HepG2 (cell line): Measurements from ENCODE around the gene PRR14. TPM values are rescaled to one million over a fixed set of nuclear protein-coding genes. Genes with fewer than 3 reads are reported as not detected.

Experiments
- ATAC-seq: fragments of 200-7000 bp; cut with Tn5 transposase; 3 replicates; pipeline ENCODE4 v1.9.1; 2020; ENCODE audit warnings: mild to moderate bottlenecking, moderate library complexity
- BruUV-seq: library from RNA; stranded (reverse); fragments of 400-500 nt; replicated peaks from 2 replicates; lab custom pipeline; 2021; lab: Mats Ljungman, UMichigan
- CTCF ChIA-PET: fragments of 300-600 bp; formaldehyde crosslinking; extraction: SDS; loops from one replicate; lab custom pipeline; 2021; ENCODE audit warnings: low total read pairs, inconsistent platforms, low intra/inter-chr PET ratio; lab: Yijun Ruan, JAX
- POLR2A ChIA-PET: fragments of 350-600 bp; sonication (Branson Sonifier 250); formaldehyde crosslinking; loops from one replicate; lab custom pipeline; 2020; ENCODE audit warnings: antibody characterized with exemption, inconsistent platforms; lab: Yijun Ruan, JAX
- DNase-seq: peaks from one replicate; pipeline ENCODE4 v3.0.0-alpha.2; 2015; ENCODE audit warnings: low spot score
- FAIRE-seq: peaks from 3 replicates; lab custom pipeline; 2011; peaks lifted over from hg19 to GRCh38; lab: Jason Lieb, UNC
- H2AFZ ChIP-seq: one replicate; pipeline ENCODE4 v1.6.1; 2011; ENCODE audit warnings: low read length, inconsistent platforms
- H3K27ac ChIP-seq: fragments of 300-600 bp; 3 replicates; pipeline ENCODE4 v1.8.0; 2011; ENCODE audit warnings: mixed run types, mild to moderate bottlenecking, mixed read lengths, low read length, inconsistent platforms; ENCODE audit not compliant: insufficient read depth; ENCODE audit errors: extremely low read length
- H3K27me3 ChIP-seq, 2 experiments: fragments of 200-600 bp in 1 of 2; 2 replicates in 1 of 2; 3 replicates in 1 of 2; pipeline versions ENCODE4 v1.6.0 to v1.8.0; 2011; ENCODE audit warnings: low read length in 2 of 2, mild to moderate bottlenecking in 2 of 2, moderate library complexity in 2 of 2, inconsistent platforms in 1 of 2; ENCODE audit not compliant: insufficient read depth in 2 of 2, control insufficient read depth in 1 of 2
- H3K36me3 ChIP-seq, 2 experiments: fragments of 200-600 bp in 1 of 2; replicated peaks in 1 of 2; 2 replicates in 1 of 2; 3 replicates in 1 of 2; pipeline versions ENCODE4 v1.5.1 to v1.8.0; 2011; ENCODE audit warnings: low read length in 2 of 2, inconsistent platforms in 1 of 2; ENCODE audit not compliant: insufficient read depth in 2 of 2, control insufficient read depth in 1 of 2
- H3K4me1 ChIP-seq: 2 replicates; pipeline ENCODE4 v1.5.1; 2012; ENCODE audit warnings: low read length, inconsistent platforms; ENCODE audit not compliant: insufficient read depth
- H3K4me2 ChIP-seq: 2 replicates; pipeline ENCODE4 v1.6.0; 2011; ENCODE audit warnings: low read depth, low read length, inconsistent platforms
- H3K4me3 ChIP-seq, 3 experiments: fragments of 200-600 bp in 1 of 3; sonication (generic), shearing (Covaris generic) in 1 of 3; replicated peaks in 1 of 3; 2 replicates each; pipeline ENCODE4 v1.5.1; 2011 to 2016; ENCODE audit warnings: low read length in 3 of 3, inconsistent platforms in 2 of 3, low read depth in 2 of 3, mild to moderate bottlenecking in 2 of 3, control low read depth in 1 of 3, mixed read lengths in 1 of 3; ENCODE audit not compliant: insufficient read depth in 1 of 3
- H3K79me2 ChIP-seq: one replicate; pipeline ENCODE4 v1.6.1; 2011; ENCODE audit warnings: low read length, inconsistent platforms; ENCODE audit not compliant: insufficient read depth
- H3K9ac ChIP-seq: 2 replicates; pipeline ENCODE4 v1.6.0; 2011; ENCODE audit warnings: mild to moderate bottlenecking, low read depth, low read length, inconsistent platforms; ENCODE audit not compliant: insufficient read depth
- H3K9me3 ChIP-seq: 2 replicates; pipeline ENCODE4 v1.5.1; 2012; ENCODE audit warnings: mild to moderate bottlenecking, low read length
- H4K20me1 ChIP-seq: 2 replicates; pipeline ENCODE4 v1.6.0; 2011; ENCODE audit warnings: inconsistent platforms, mild to moderate bottlenecking, low read length, moderate library complexity; ENCODE audit not compliant: insufficient read depth
- AGO2 ChIP-seq: fragments of 200-400 bp; formaldehyde crosslinking; optimal IDR thresholded peaks from 2 replicates; pipeline ENCODE3; 2017; ENCODE audit warnings: mild to moderate bottlenecking, low read depth, low read length, moderate library complexity
- CTCF ChIP-seq: sonication (generic); formaldehyde crosslinking; IDR thresholded peaks from 2 replicates; pipeline ENCODE4 v1.5.0; 2020; ENCODE audit warnings: mild to moderate bottlenecking, missing genetic modification reagents, moderate library complexity
- GFI1 ChIP-seq: sonication (generic); formaldehyde crosslinking; IDR thresholded peaks from 2 replicates; pipeline ENCODE4 v1.5.0; 2020; ENCODE audit warnings: missing genetic modification reagents, mild to moderate bottlenecking, borderline replicate concordance
- NFE2L2 ChIP-seq: fragments of 150-350 bp; IDR thresholded peaks from 2 replicates; pipeline ENCODE4 v1.6.1; 2014; ENCODE audit warnings: low read length
- PAF1 ChIP-seq: IDR thresholded peaks from 2 replicates; pipeline ENCODE4 v1.6.1; 2016; ENCODE audit warnings: missing genetic modification reagents, missing compliant biosample characterization
- POLR2AphosphoS2 ChIP-seq: IDR thresholded peaks from 2 replicates; pipeline ENCODE4 v1.6.1; 2011; ENCODE audit warnings: low read depth, low read length, improper control_type of control experiment
- POLR2G ChIP-seq: fragments of 200-400 bp; formaldehyde crosslinking; IDR thresholded peaks from 2 replicates; pipeline ENCODE4 v1.6.1; 2018; ENCODE audit warnings: mild to moderate bottlenecking, low read depth, low read length, moderate library complexity
- RBFOX2 ChIP-seq: fragments of 200-400 bp; formaldehyde crosslinking; IDR thresholded peaks from 2 replicates; pipeline ENCODE4 v1.6.1; 2017; ENCODE audit warnings: low read depth, mild to moderate bottlenecking, low read length
- RBM22 ChIP-seq: fragments of 200-400 bp; formaldehyde crosslinking; optimal IDR thresholded peaks from 2 replicates; pipeline ENCODE3; 2017; ENCODE audit warnings: mild to moderate bottlenecking, low read length, moderate library complexity
- ZC3H13 ChIP-seq: sonication (generic); formaldehyde crosslinking; IDR thresholded peaks from 2 replicates; pipeline ENCODE4 v1.8.1; 2023; ENCODE audit warnings: mild to moderate bottlenecking, missing genetic modification reagents, moderate library complexity
- ZNF496 ChIP-seq: sonication (generic); formaldehyde crosslinking; IDR thresholded peaks from 2 replicates; pipeline ENCODE4 v1.8.1; 2023; ENCODE audit warnings: mild to moderate bottlenecking, moderate library complexity, missing genetic modification reagents; ENCODE audit not compliant: insufficient replicate concordance
- WGBS: methylation state at CpG from one replicate; pipeline ENCODE4 v1.1.6; 2017; ENCODE audit warnings: low lambda C conversion rate; 5-methylcytosine and 5-hydroxymethylcytosine counted together
- in situ Hi-C: cut with HindIII; loops from 2 replicates; pipeline ENCODE4 v1.10.0; 2017; ENCODE audit warnings: low pct_unique_long_range_greater_than_20kb; ENCODE audit not compliant: extremely low pct_ligation_motif_present
- intact Hi-C: fragments of 100-400 bp; cut with micrococcal nuclease; formaldehyde crosslinking; loops from one replicate; pipeline ENCODE4 v1.10.0; 2022; ENCODE audit not compliant: unreplicated experiment
- polyA plus RNA-seq, 8 experiments: library from polyadenylated mRNA; depleted of rRNA in 3 of 8; stranded (reverse) in 7 of 8; unstranded in 1 of 8; fragments of >200 nt; fragmentation: Illumina TruSeq in 4 of 8; extraction: Trizol in 4 of 8; gene quantifications; 2 replicates each; pipeline versions ENCODE4 v1.2.1 to v1.2.3, GENCODE V29; 2011 to 2016; ENCODE audit warnings: low read depth in 4 of 8, missing spikeins in 1 of 8, mixed read lengths in 1 of 8; ENCODE audit not compliant: insufficient read depth in 1 of 8
- total RNA-seq, 5 experiments: library from RNA; depleted of rRNA; stranded (reverse); fragments of >200 nt; fragmentation: Illumina TruSeq; extraction: Trizol; gene quantifications; 2 replicates each; pipeline ENCODE4 v1.2.3, GENCODE V29; 2016; ENCODE audit warnings: low read depth in 1 of 5

Gene PRR14
- total and polyA plus RNA-seq, 2 of the 13 experiments (the other 11 are each of a cell fraction or from before 2014, with no cell fraction given): 8.4 to 11.0 TPM

GRCh38 chr16:30669903-30670824 lies 19.4 kb downstream of the PRR14 start:
- no peak for DNase-seq
- Histone ChIP-seq H3K27me3 (no peaks in the 10 kb centered on the region), H3K4me1 (no peaks in the 10 kb centered on the region), H4K20me1 (no peaks in the 10 kb centered on the region; the same call in 1 of the 2 replicates), H3K27ac (no peak overlapping the region), H3K9ac (no peak overlapping the region), H2AFZ (no peak overlapping the region), H3K4me2 (no peak overlapping the region), H3K9me3 (no peaks in the 10 kb centered on the region), H3K4me3 (no peak overlapping the region), H3K79me2 (no peaks in the 10 kb centered on the region)
- CTCF ChIA-PET: no interaction called here
- in situ Hi-C loops: loop anchor here (25.0 kb wide), 1 partner anchor 858 kb away; the partner anchor contains the start of genes MAZ, MVP, PAGR1 and PRRT2
- intact Hi-C loops: no loop called here
- ATAC-seq: peak; percentile 43
- BruUV-seq: TSS peak; percentile 38
- POLR2A ChIA-PET: interaction anchor here (1.3 kb wide), 1 partner anchor 8 kb away, joined by 3 read pairs; no protein-coding TSS in a partner anchor
- no peak for FAIRE-seq
- WGBS: 93% methylated on average over 14 of the region's 14 CpGs
- 0 out of 2 replicates have a peak, but pooled peaks have one; percentile 35 for TF ChIP-seq POLR2AphosphoS2
- TF ChIP-seq ZNF496 (CRISPR knock-in tag): no peak
- TF ChIP-seq AGO2: peak; percentile 66
- no peak for TF ChIP-seq ZC3H13 (CRISPR knock-in tag)
- 0 out of 2 replicates have a peak, but pooled peaks have one; percentile 30 for TF ChIP-seq RBFOX2
- TF ChIP-seq RBM22: peak; percentile 55
- no peak for TF ChIP-seq GFI1 (CRISPR knock-in tag)
- TF ChIP-seq POLR2G: 0 out of 2 replicates have a peak, but pooled peaks have one; percentile 32
- TF ChIP-seq NFE2L2: peak; percentile 25; the same call in 1 of the 2 replicates
- TF ChIP-seq CTCF: peak; percentile 45
- TF ChIP-seq PAF1 (CRISPR knock-in tag): 0 out of 2 replicates have a peak, but pooled peaks have one; percentile 27
- TF ChIP-seq, all 625 proteins: peak for 8
- H3K36me3 ChIP-seq: peaks cover 29 to 47% of the 10 kb centered on the region in 2 experiments
